Astrocyte of the cerebellum (primary cell): Measurements from ENCODE around the gene SPOCD1.

Experiments used
- DNase-seq: peaks from one replicate; pipeline ENCODE4 v3.0.0-alpha.2; 2011; ENCODE audit warnings: low read depth
- H3K4me3 ChIP-seq: 2 replicates; pipeline ENCODE4 v1.5.1; 2011; ENCODE audit warnings: mild to moderate bottlenecking, low read depth, low read length, moderate library complexity
- CTCF ChIP-seq: IDR thresholded peaks from 2 replicates; pipeline ENCODE4 v1.5.1; 2012; ENCODE audit warnings: low read length, low read depth, moderate library complexity, mild to moderate bottlenecking; ENCODE audit errors: missing control alignments
- in situ Hi-C: cut with HindIII; loops from 2 replicates; pipeline ENCODE4 v1.10.0; 2017; ENCODE audit warnings: low sequenced_read_pairs

Gene SPOCD1

GRCh38 chr1:31786366-31787060 is 29.3 kb downstream of the SPOCD1 start:
- TF ChIP-seq CTCF, result no peak
- no peak overlapping the region for H3K4me3 ChIP-seq
- in situ Hi-C loops, result loop anchor here (25.0 kb wide), 1 partner anchor 176 kb away; no protein-coding TSS in a partner anchor
- DNase-seq, result no peak

GRCh38 chr1:31785947-31786290 is 29.9 kb downstream of the SPOCD1 start:
- H3K4me3 ChIP-seq, result no peak overlapping the region
- TF ChIP-seq CTCF, result no peak
- in situ Hi-C loops, result loop anchor here (25.0 kb wide), 1 partner anchor 176 kb away; no protein-coding TSS in a partner anchor
- no peak for DNase-seq

GRCh38 chr1:31785020-31785946 is 30.5 kb downstream of the SPOCD1 start:
- no peak overlapping the region for H3K4me3 ChIP-seq
- in situ Hi-C loops, result loop anchor here (25.0 kb wide), 1 partner anchor 177 kb away; no protein-coding TSS in a partner anchor
- TF ChIP-seq CTCF, result no peak
- DNase-seq, result no peak

- no peak for DNase-seq
- in situ Hi-C loops, result loop anchor here (25.0 kb wide), 1 partner anchor 178 kb away; no protein-coding TSS in a partner anchor
- no peak for TF ChIP-seq CTCF
- H3K4me3 ChIP-seq, result no peak overlapping the region
These were observed 31.3 kb downstream of the SPOCD1 start for GRCh38 chr1:31784356-31785019.

GRCh38 chr1:31783846-31784245 is 32.0 kb downstream of the SPOCD1 start:
- in situ Hi-C loops, result loop anchor here (25.0 kb wide), 1 partner anchor 178 kb away; no protein-coding TSS in a partner anchor
- DNase-seq, result no peak
- no peak for TF ChIP-seq CTCF
- no peak overlapping the region for H3K4me3 ChIP-seq
